ENCODE results near the gene RBM44.

GRCh38 chr2:237888389-237888788 lies 89.8 kb downstream of the RBM44 start:
- TF ChIP-seq POLR2A (IDR thresholded peaks at IDR 0.05; ENCODE audit: low read depth, low read length) (no peak), POLR2AphosphoS5 (IDR thresholded peaks at IDR 0.05; ENCODE audit: low read depth, low read length) (no peak), TAF1 (IDR thresholded peaks at IDR 0.05; ENCODE audit: low read depth, low read length) (no peak)
